Activated CD4-positive, CD25-positive, alpha-beta regulatory T cell treated with anti-CD3 and anti-CD28 coated beads, Interleukin-2, amount 50 U/mL, for 16 hours (primary cell): ENCODE results near the gene DHRS12.

Experiments
- DNase-seq: peaks from one replicate; pipeline ENCODE4 v3.0.0-alpha.2; 2020; ENCODE audit warnings: low read depth, low spot score

The DHRS12 gene

GRCh38 chr13:51807041-51807440 lies 3.1 kb upstream of the DHRS12 start:
- DNase-seq: no peak

GRCh38 chr13:51806566-51806965 lies 2.6 kb upstream of the DHRS12 start:
- DNase-seq: no peak

GRCh38 chr13:51805925-51806324 lies 2.0 kb upstream of the DHRS12 start:
- DNase-seq: no peak

- DNase-seq: no peak
Measured at GRCh38 chr13:51805313-51805712, 1.4 kb upstream of the DHRS12 start.

- no peak for DNase-seq
Measured at GRCh38 chr13:51804295-51805172, 571 bp upstream of the DHRS12 start.

GRCh38 chr13:51802631-51803418 lies 1.1 kb downstream of the DHRS12 start:
- DNase-seq: no peak

- no peak for DNase-seq
Measured at GRCh38 chr13:51801631-51802099, 2.3 kb downstream of the DHRS12 start.

- DNase-seq: no peak
Measured at GRCh38 chr13:51800486-51800885, 3.5 kb downstream of the DHRS12 start.

- no peak for DNase-seq
Measured at GRCh38 chr13:51799261-51799660, 4.7 kb downstream of the DHRS12 start.

- peak; percentile 43 for DNase-seq
Measured at GRCh38 chr13:51797664-51798488, 6.1 kb downstream of the DHRS12 start.

GRCh38 chr13:51796546-51796945 lies 7.4 kb downstream of the DHRS12 start:
- DNase-seq: no peak

GRCh38 chr13:51795419-51795818 lies 8.5 kb downstream of the DHRS12 start:
- no peak for DNase-seq

GRCh38 chr13:51794964-51795363 lies 9.0 kb downstream of the DHRS12 start:
- no peak for DNase-seq

GRCh38 chr13:51793570-51794271 lies 10.2 kb downstream of the DHRS12 start:
- DNase-seq: no peak

GRCh38 chr13:51786425-51787265 lies 17.3 kb downstream of the DHRS12 start:
- no peak for DNase-seq

GRCh38 chr13:51785712-51786424 lies 18.1 kb downstream of the DHRS12 start:
- no peak for DNase-seq

GRCh38 chr13:51784097-51784496 lies 19.9 kb downstream of the DHRS12 start:
- no peak for DNase-seq

- no peak for DNase-seq
Measured at GRCh38 chr13:51783428-51784094, 20.4 kb downstream of the DHRS12 start.
